DMS153 (cell line): ENCODE measurements around the gene PIP5KL1.

Source experiments
- DNase-seq: peaks from one replicate; lab custom pipeline; 2025; lab: John Stamatoyannopoulos, UW

Gene PIP5KL1, protein sequence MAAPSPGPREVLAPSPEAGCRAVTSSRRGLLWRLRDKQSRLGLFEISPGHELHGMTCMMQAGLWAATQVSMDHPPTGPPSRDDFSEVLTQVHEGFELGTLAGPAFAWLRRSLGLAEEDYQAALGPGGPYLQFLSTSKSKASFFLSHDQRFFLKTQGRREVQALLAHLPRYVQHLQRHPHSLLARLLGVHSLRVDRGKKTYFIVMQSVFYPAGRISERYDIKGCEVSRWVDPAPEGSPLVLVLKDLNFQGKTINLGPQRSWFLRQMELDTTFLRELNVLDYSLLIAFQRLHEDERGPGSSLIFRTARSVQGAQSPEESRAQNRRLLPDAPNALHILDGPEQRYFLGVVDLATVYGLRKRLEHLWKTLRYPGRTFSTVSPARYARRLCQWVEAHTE

DNA sequence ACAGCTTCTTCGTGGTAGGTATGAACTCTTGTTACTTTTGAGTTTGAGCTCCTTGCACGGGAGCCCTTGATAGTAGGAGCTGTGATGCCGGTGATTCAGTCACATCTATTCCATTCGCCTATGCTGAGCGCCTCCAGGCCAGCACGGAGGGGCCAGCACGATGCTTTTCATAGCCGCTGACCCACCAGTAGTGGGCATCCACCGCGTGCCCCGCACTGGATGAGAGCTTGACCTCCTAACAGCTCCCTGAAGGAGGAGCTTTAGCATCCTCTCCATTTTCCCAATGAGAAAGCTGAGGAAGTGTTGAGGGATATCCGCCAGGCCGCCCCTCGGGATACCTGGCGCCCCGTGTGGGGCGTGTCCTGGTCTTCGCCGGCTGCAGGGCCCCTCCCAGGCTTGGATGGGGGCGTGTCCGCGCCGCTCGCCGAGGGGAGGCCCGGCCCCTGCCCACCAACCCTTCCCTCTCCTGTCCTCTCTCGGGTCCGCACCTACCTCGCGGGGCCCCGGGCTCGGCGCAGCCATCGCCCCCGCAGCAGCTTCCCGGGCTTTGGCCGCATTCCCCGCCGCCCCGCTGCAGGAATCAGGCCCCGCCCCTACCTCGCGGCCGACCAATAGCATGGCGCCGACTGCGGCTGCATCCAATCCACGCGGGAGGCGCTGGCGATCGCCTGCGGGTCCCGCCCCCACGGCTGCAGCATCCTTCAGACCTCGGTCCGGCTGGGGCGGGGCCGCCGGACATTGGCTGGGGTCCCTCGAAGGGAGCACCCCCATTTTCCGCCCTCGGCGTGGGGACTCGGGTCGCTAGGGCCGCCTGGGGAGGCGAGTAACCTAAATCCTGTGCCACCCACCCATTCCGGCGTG lies at the start of gene PIP5KL1:
Gene PIP5KL1, minus strand, starts transcription at position 547 of the 861 bp plus-strand sequence. Its CDS starts 25 bp downstream, at position 522.
- peak; percentile 54 for DNase-seq

DNA sequence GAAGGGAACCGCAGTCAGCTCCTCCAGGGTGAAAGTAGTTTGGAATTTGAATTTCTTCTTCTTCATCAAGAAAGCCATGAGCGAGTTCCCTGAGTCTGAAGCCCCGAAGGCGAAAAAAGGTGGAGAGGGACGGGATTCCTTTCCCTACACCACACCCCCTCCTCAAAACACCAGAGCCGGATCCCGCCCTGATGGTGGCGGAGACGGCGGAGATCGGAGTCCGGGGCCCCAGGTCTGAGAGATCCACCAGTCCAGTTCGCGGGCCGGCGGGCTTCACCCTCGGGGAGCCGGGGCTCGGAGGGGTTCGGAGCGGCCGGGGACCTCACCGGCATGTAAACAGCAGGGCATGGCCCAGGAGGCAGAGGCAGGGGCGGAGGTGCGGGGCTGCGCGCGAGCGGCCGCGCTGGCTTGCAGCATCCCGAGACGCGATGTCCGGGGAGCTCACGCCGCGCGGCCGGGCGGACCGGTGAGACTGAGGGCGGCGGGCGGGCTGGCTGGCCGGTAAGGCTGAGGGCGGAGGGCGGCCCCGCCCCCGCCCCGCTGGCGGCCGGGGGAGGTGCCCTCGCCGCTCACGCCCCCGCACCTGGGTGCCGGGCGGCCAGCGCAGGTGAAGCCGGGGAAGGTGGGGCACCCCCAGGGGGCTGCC lies 49.6 kb upstream of the PIP5KL1 start:
- no peak for DNase-seq

DNA sequence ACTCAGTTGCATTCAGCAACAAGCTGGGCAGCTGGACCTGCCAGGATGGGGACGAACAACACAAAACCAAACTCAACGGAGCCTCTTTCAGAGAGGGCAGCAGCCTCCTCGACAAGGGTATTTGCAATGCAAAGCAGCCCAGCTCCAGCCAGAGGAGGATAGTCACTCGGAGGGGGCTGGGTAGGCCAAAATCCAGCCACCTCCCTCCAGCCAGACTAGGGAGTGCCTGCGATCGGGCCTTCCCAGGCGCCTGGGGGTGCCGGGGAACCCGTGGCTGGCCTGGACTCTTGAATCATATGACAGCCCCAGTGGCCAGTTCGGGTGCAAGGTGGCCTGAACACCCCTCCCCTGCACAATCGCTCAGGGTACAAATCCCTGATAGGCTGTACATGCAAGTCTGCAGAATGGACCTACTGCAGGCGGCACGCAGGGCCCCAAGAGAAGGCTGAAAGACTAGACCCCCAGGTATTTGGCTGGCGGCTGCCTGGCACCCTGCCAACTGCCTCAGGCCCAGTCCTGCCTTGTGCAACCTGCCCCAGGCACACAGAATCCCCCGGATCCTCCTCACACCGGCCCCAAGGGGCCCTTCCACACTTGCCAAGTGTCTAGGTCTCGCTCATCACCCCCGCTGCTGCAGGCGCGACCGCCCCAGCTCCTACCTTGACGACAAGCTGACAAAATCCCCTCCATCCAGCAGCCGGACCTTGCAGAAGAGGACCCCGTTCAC lies 48.9 kb upstream of the PIP5KL1 start:
- peak; percentile 30 for DNase-seq

DNA sequence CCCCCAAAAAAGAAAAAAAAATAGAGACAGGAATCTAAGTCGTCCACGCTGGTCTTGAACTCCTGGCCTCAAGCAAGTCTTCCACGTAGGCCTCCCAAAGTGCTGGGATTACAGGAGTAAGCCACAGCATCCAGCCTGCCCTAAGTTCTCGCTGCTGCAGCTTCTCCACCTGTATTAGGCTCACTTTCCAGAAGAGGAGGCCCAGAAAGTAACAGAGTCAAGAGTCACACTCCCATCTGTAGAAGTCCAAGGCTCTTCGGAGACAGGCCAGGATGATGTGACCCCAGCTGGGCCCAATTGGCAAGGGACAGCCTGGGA lies 48.4 kb upstream of the PIP5KL1 start:
- no peak for DNase-seq

DNA sequence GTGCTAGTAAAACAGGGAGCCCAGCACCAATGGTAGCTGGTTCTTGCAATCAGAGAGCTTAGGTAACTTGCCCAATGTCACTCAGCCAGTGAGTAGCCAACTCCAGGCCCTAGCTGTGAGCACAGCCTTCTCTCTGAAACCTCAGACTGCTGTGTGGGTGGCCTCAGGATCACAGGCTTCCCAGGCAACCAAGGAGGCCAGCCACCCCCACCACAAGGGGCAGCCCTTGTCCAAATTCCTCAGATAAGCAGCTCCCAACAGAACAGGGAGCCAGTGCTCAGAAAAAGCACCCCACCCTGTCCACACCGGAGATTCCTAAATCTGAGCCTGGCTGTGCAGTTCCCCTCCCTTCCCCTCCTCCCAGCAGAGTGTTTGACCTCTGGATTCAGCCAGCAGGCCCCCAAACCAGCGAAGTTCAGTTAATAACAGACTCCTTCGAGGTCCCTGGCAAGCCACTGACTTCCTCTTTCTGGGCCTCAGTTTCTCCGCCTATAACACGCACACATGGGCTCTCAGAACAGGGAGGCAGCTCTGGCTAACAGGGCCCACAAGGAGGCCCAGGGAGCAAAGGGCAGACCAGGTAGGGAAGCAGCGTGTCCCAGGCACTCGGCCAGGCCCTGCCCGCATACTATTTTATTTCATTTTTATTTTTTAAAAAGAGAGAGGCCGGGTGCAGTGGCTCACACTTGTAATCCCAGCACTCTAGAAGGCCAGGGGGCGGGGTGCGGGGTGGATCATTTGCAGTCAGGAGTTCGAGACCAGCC lies 47.5 kb upstream of the PIP5KL1 start:
- no peak for DNase-seq

DNA sequence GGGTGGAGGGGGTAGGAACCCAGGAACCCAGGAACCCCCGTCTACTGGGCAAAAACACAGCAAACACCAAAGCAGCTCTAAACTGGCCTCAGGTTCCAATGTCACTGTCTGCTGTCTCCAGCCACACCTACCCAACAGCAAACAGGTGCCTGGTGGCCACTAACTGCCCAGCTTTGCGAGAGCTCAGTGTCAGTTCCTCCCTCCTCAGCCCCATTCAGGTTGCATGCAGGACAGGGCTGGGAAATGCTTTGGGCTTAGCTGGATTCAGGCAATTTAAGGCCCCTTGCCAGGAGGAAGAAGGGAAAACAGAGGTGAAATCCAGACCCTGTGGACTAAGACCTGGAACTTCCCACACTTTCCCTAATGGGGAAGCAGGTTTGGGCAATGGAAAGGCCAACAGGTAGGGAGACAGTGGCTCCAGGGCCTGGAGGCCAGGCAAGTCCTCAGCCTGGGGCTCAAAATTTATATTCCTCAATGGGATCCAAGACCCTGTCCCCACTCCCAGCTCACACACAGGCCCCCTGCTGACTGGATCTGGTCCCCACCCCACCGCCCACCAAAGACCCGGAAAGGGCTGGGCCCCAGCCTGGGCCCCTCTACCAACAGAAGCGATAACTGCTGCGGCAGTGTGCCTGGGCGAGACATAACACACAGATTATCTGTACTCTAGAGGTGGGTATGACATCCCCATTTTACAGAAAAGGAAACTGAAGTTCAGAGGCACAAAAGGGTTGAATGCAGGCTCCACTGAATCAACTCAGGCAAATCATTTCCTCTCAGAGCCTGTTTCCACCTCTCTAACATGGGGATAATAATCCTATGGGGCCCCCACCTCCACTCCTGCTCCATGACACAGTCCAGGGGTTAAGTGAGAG lies 46.7 kb upstream of the PIP5KL1 start:
- no peak for DNase-seq

DNA sequence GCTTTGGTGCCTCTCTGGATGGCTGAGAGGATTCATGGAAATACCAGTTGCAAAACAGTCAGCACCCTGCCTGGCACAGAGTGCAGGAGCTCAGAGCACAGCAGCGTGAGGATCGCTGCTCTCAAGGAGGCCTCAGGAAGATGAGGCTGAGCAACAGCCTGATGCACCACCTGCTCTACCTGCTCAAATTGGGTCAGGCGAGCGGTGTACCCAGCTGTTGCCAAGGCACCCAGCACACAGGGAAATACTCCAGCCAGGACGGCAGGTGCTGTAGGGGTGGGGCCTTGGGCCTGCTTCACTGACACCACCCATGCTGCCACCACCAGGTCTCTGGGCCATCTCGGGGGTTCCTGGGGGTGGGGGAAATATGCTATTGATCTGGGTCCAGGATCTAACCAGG lies 45.9 kb upstream of the PIP5KL1 start:
- peak; percentile 83 for DNase-seq

DNA sequence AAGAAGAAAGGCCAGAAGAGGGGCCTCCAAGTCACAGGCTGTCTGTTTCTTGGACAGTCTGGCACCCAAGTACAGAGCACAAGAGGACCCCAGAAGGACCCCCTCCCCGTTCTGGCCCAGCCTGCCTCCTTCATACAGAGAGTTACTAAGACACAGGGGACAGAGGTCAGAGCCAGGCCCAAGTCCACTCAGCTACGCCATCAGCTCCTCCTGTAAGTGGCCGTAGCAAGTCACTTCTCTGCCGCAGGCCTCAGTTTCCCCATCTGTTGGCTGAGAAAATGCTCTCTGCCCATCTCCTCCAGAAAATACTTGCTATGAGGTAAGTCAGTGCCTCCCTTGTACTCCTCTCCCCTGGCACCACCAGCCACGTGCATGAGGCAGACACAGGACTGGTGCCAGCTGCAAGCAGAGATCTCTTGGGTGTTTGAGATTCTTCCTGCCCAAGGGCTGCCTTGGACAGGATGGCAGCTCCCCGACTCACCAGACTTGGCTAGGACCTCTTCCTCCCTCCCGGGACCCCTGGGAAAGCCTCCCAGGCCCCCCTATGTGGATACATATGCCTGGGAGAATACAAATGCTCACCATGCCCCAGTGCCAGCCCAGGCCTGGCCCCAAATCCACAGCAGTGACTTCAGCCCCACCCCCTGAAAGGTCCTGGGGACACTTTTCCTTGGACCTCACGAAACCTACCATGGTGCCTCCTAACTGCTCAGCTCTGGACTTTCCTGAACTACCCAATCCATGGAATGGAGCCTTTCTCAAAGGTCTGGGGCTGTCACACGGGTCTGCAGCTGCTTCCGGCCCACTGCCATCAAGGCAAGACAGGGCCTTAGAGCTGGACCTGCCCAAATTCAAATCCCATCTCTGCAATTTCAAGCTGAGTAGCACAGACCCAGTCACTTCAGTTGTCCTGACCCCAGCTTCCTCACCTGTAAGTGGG lies 45.1 kb upstream of the PIP5KL1 start:
- DNase-seq: no peak

DNA sequence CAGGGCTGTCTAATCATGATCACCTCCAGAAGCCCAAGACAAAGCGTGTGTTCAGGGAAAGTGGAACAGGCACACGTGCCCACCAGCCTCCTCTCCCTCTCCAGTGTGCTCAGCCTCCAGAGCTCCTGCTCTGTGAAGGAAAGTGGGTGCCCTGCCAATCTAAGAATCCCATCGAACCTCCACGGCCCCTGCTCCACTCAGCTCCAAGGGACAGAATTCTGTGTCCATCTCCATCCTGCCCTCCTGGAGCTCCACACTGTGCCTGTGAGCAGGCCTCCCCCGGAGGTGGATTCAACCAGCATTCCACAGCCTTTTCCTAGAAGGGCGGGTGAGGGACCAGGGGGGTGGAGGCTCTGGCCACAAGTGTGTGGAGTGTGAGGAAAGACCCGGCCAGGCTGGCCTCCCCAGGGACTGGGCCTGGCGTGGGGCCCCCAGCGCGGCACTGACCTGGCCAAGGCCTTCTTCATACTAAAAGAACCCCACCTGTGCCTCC lies 44.2 kb upstream of the PIP5KL1 start:
- DNase-seq: no peak

DNA sequence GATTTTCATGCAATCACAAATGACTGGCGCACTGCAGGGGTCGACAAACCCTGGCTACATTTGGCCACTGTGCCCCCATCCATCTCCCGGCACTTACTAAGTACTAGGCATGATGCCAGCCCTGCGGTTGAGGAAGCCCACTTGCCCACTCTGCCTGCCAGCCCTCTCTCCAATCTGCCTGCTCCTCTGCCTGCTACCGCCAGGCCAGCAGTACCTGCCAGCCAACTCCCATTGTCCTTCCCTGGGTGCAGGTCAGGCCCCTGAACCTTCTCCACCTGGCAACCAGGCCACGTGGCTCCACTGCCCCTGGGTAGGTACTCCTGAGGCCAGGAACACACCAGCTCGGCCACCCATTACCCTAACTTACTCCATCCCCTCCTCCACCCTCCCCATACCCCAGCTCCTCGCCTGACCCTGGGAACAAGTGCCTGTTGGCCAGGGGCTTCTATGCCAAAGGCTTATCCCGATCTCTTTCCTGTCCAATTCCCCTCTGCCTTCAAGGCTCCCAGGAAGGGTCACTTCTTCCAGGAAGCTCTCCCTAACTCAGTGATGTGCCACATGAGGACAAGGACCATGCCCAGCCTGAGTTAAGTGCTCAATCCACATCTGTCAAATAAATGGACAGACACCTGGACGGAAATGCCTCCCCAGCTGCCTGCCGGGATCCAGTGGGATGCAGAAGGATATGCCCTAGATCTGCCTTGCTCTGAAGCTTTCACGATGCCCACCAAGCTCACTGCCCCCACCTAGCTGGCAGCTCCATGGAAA lies 43.6 kb upstream of the PIP5KL1 start:
- DNase-seq: no peak

DNA sequence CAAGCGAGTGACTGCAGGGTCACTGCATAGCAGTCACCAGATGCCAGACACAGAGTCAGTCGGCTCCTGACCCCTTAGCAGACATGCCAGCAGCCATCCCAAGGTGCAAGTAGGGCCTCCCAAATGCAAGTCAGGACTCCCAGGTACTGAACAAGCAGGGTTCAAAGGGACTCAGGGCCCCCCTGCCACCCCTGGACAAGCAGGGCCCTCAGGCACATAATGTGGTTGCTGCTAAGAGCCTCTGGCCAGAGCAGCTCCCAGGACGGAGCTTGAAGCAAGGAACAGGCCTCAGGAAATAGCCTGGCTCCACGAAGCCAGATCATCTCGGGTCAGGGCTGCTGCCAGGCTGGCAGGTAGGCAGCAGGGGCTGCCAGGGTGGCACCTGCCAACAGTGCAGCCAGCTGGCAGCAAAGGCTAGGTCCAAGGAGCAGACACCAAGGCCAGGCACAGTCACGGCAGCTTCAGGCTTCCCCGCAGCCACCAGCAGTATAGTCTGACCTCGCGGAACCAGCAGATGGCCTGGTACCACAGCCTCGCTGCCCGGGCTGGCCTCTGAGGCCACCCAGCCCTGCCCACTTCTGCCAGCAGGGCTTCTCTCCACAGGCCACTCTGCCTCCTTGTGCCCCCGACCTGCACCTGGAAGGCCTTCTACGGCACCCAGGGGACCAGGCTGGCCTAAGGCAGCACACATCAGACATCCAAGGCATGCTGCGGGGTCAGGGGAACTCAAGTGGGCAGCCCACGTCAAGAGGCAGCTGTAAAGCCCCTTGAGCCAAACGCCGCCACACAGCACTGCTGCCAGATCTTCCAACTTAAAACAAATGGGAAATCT lies 42.8 kb upstream of the PIP5KL1 start:
- peak; percentile 19 for DNase-seq

DNA sequence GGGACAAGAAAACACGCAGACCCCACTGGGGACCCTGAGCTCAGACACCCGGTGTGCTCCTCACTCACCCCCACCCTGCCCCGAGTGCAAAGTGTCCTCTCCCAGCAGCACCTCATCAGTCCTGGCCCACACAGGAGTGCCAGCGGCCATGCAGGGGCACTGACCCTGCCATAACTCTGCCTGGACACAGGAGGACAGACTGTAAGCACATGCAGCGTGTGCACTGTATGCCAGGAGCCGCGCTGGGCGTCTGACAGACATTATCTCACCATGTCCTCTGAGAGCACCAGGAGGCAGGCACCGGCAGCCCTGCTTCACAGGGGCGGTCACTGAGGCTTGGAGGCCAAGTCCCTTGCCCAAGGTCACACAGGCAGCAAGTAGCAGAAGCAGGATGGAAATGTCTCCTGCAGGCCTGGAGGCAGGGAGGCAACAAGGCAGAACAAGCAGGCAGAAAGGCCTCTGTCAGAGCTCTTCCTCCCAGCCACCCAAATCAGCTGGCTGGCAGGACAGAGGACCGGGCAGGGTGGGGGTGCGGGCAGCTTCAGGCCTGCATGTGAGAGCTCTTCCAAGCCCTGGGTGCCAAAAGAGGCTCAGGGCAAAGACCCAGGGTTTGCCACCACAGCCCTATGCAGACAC lies 41.8 kb upstream of the PIP5KL1 start:
- no peak for DNase-seq

DNA sequence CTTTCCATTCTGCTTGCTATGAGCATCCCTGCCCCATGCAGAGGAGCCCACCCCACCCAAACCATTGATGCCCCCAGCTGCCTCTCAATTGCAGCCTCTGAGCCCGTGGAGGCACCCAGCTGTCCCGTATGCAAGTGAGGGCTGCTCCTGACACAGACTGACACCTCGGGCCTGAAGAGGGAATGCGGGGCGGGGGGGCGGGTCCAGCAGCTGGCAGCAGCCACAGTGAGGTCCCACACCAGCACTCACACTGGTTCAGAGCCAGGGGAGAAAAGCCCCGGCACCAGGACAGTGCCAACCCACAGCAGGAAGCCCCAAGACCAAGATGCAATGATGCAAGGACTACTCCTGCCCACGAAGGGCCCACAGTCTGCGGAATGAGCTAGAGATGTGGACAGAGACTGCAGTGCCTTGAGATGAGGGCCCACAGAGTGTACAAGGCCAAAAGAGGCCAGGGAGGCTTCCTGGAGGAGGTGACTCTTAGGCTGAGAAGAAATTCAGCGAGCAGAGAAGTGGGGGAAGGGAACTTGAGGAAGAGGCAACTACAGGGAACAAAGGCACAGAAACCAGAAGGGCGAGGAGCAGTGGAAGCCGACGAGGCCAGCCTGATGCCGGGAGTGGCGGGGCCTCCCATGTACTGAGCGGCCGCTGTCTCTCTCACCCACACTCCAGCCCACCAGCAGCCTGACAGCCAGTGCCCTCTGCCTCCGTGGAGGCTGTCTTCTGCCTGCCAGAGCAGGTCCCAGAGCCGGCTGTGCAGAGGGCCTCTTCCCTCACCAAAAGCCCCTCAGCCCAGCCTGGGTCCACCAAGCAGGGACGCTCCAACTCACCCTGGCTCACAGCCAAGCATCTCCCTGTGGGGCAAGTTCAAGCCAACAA lies 41.0 kb upstream of the PIP5KL1 start:
- DNase-seq: no peak

DNA sequence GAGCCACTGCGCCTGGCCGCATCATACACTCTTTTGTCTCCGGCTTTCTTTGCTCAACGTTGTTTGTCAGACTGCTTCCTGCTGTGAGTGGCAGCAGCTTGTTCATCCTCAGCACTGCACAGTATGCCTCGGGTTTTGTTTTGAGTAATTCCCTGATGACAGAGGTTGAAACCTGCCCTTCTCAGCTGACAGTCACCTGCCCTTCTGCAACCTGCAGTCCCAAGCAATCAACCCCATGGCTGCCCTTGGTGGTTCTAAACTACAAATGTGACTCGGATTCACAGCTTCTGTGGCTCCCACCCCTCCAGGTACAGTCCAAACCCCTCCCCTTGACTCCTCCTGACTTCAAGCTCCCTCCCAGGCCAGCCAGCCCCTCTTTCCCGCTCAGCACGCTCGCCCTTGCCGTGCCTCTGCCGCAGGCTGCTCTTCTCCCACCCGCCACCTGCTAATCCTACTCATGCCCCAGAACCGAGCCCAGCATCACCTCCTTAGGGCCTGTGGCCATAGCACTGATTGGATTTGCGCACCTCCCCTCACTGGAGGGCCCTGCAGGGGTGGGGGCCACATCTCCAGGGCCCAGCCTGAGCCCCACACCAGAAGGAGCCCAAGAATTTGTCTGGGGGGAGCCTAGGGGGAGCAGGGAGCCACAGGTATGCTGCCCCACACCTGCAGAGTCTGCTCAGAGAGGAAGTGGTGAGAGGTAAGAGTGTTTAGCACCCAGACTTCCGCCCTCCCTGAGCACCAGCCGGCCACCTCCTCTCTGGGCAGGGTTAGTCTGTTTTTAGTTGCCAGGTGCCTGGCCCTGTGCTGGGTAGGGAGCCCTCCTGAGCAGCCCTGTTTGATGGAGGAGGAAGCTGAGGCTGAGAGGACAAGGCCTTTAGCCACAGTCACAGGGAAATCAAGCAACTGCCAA lies 40.1 kb upstream of the PIP5KL1 start:
- peak; percentile 96 for DNase-seq
